GM12878 (cell line): ENCODE data around the gene VIPR1. TPM values are rescaled to one million over a fixed set of nuclear protein-coding genes. Genes with fewer than 3 reads are reported as not detected.

Experiments used
- ATAC-seq: fragments of 200-7000 bp; cut with Tn5 transposase; 3 replicates; pipeline ENCODE4 v1.9.1; 2020; ENCODE audit warnings: mild to moderate bottlenecking, moderate library complexity
- BruUV-seq: library from RNA; stranded (reverse); fragments of 400-500 nt; replicated peaks from 2 replicates; lab custom pipeline; 2021; lab: Mats Ljungman, UMichigan
- CTCF ChIA-PET: fragments of 300-600 bp; sonication (Branson Sonifier 250); formaldehyde crosslinking; extraction: SDS; loops from one replicate; lab custom pipeline; 2021; ENCODE audit warnings: inconsistent platforms; lab: Yijun Ruan, JAX
- POLR2A ChIA-PET: fragments of 350-600 bp; formaldehyde crosslinking; extraction: SDS; loops from one replicate; lab custom pipeline; 2021; ENCODE audit warnings: inconsistent platforms; lab: Charles Lee
- RAD21 ChIA-PET: fragments of 300-600 bp; sonication (Branson Sonifier 250); formaldehyde crosslinking; loops from one replicate; lab custom pipeline; 2023; ENCODE audit warnings: antibody characterized with exemption; ENCODE audit not compliant: unreplicated experiment; lab: Charles Lee
- SMC1A ChIA-PET: fragments of 300-600 bp; sonication (Branson Sonifier 250); formaldehyde crosslinking; loops from one replicate; lab custom pipeline; 2023; ENCODE audit not compliant: unreplicated experiment, uncharacterized antibody; lab: Charles Lee
- DNase-seq: peaks from one replicate; pipeline ENCODE4 v3.0.0-alpha.2; 2011; ENCODE audit warnings: low read depth, low spot score
- FAIRE-seq: peaks from 3 replicates; lab custom pipeline; 2011; peaks lifted over from hg19 to GRCh38; lab: Jason Lieb, UNC
- H2AFZ ChIP-seq: 2 replicates; pipeline ENCODE4 v1.6.0; 2011; ENCODE audit warnings: low read depth, low read length, control low read depth; ENCODE audit not compliant: control insufficient read depth
- H3K27ac ChIP-seq: 2 replicates; pipeline ENCODE4 v1.5.1; 2011; ENCODE audit warnings: control low read depth; ENCODE audit not compliant: control insufficient read depth, insufficient read depth
- H3K27me3 ChIP-seq, 2 experiments: replicated peaks in 1 of 2; 2 replicates each; pipeline versions ENCODE4 v1.6.0 to v1.6.1; 2011; ENCODE audit warnings: low read length in 1 of 2; ENCODE audit not compliant: control insufficient read depth in 2 of 2, insufficient read depth in 2 of 2
- H3K36me3 ChIP-seq, 2 experiments: 2 replicates each; pipeline ENCODE4 v1.5.1; 2011; ENCODE audit warnings: low read length in 1 of 2; ENCODE audit not compliant: control insufficient read depth in 2 of 2, insufficient read depth in 2 of 2
- H3K4me1 ChIP-seq: 2 replicates; pipeline ENCODE4 v1.6.1; 2011; ENCODE audit warnings: mild to moderate bottlenecking, low read length, moderate library complexity, mixed read lengths; ENCODE audit not compliant: control insufficient read depth, insufficient read depth
- H3K4me2 ChIP-seq: 2 replicates; pipeline ENCODE4 v1.6.0; 2011; ENCODE audit warnings: control low read depth; ENCODE audit not compliant: control insufficient read depth, insufficient read depth
- H3K4me3 ChIP-seq: fragments of 200-600 bp; sonication (generic); 2 replicates; pipeline ENCODE4 v1.5.1; 2016
- H3K79me2 ChIP-seq: 2 replicates; pipeline ENCODE4 v1.6.0; 2011; ENCODE audit warnings: low read length; ENCODE audit not compliant: control insufficient read depth, insufficient read depth
- H3K9ac ChIP-seq: 2 replicates; pipeline ENCODE4 v1.8.0; 2011; ENCODE audit warnings: low read length, control low read depth, mixed read lengths; ENCODE audit not compliant: control insufficient read depth, insufficient read depth
- H3K9me3 ChIP-seq: replicated peaks from 3 replicates; pipeline ENCODE4 v1.5.1; 2011; ENCODE audit warnings: mild to moderate bottlenecking, low read length; ENCODE audit not compliant: control insufficient read depth, insufficient read depth
- H4K20me1 ChIP-seq: 2 replicates; pipeline ENCODE4 v1.6.0; 2011; ENCODE audit not compliant: control insufficient read depth, insufficient read depth
- ATF3 ChIP-seq: IDR thresholded peaks from 2 replicates; pipeline ENCODE4 v1.6.1; 2011; ENCODE audit warnings: low read depth, mild to moderate bottlenecking, low read length, moderate library complexity, borderline replicate concordance; ENCODE audit errors: extremely low read depth
- ATF7 ChIP-seq: fragments of 450-650 bp; IDR thresholded peaks from 2 replicates; pipeline ENCODE4 v1.6.1; 2016; ENCODE audit warnings: low read depth, mild to moderate bottlenecking
- BCL11A ChIP-seq: IDR thresholded peaks from 2 replicates; pipeline ENCODE4 v1.6.1; 2011; ENCODE audit warnings: low read depth, low read length
- EP300 ChIP-seq, 2 experiments: fragments of 150-350 bp in 1 of 2; IDR thresholded peaks; 2 replicates each; pipeline ENCODE4 v1.6.1; 2011 to 2012; ENCODE audit warnings: low read depth in 2 of 2, low read length in 2 of 2, borderline replicate concordance in 1 of 2, improper control_type of control experiment in 1 of 2, inconsistent platforms in 1 of 2; ENCODE audit not compliant: control insufficient read depth in 1 of 2
- ETV6 ChIP-seq, 2 experiments: fragments of 450-650 bp in 1 of 2; IDR thresholded peaks in 1 of 2; conservative IDR thresholded peaks in 1 of 2; 2 replicates each; pipeline ENCODE4 v1.6.1; 2014; ENCODE audit warnings: antibody characterized with exemption in 1 of 2, borderline replicate concordance in 1 of 2, low read depth in 1 of 2, mild to moderate bottlenecking in 1 of 2, moderate library complexity in 1 of 2
- GABPA ChIP-seq: IDR thresholded peaks from 2 replicates; pipeline ENCODE4 v1.6.1; 2014; ENCODE audit warnings: antibody characterized with exemption, low read depth, mild to moderate bottlenecking, inconsistent platforms
- IKZF1 ChIP-seq: fragments of 450-650 bp; conservative IDR thresholded peaks from 2 replicates; pipeline ENCODE4 v1.6.1; 2017; ENCODE audit warnings: antibody characterized with exemption, mild to moderate bottlenecking
- IRF4 ChIP-seq: IDR thresholded peaks from 2 replicates; pipeline ENCODE4 v1.6.1; 2011; ENCODE audit warnings: low read depth, low read length
- JUNB ChIP-seq: IDR thresholded peaks from 2 replicates; pipeline ENCODE4 v1.6.1; 2016; ENCODE audit warnings: antibody characterized with exemption, mild to moderate bottlenecking
- LARP7 ChIP-seq: fragments of 450-650 bp; IDR thresholded peaks from 2 replicates; pipeline ENCODE4 v1.6.1; 2017; ENCODE audit warnings: mild to moderate bottlenecking
- NBN ChIP-seq: fragments of 450-650 bp; IDR thresholded peaks from 2 replicates; pipeline ENCODE4 v1.6.1; 2016
- NR2C1 ChIP-seq: fragments of 450-650 bp; IDR thresholded peaks from 2 replicates; pipeline ENCODE4 v1.6.1; 2017; ENCODE audit warnings: antibody characterized with exemption, mild to moderate bottlenecking, moderate library complexity
- PBX3 ChIP-seq: IDR thresholded peaks from 2 replicates; pipeline ENCODE4 v1.6.1; 2011; ENCODE audit warnings: mild to moderate bottlenecking, low read depth, low read length, moderate library complexity; ENCODE audit not compliant: insufficient replicate concordance
- POLR2A ChIP-seq: IDR thresholded peaks from 2 replicates; pipeline ENCODE4 v1.6.1; 2011; ENCODE audit warnings: low read depth, mild to moderate bottlenecking, low read length
- STAT1 ChIP-seq: fragments of 450-650 bp; conservative IDR thresholded peaks from 2 replicates; pipeline ENCODE4 v1.6.1; 2014; ENCODE audit warnings: antibody characterized with exemption, mild to moderate bottlenecking
- TBL1XR1 ChIP-seq: IDR thresholded peaks from 2 replicates; pipeline ENCODE4 v1.6.1; 2012; ENCODE audit warnings: low read depth, low read length, improper control_type of control experiment
- WGBS: methylation state at CpG from one replicate; pipeline ENCODE4 v1.1.6; 2016; ENCODE audit warnings: low lambda C conversion rate; ENCODE audit not compliant: insufficient replicate concordance, insufficient coverage; ENCODE audit errors: missing lambda C conversion rate; 5-methylcytosine and 5-hydroxymethylcytosine counted together
- in situ Hi-C: fragments of 300-500 bp; cut with MboI; formaldehyde crosslinking; loops from 9 replicates; pipeline ENCODE4 v1.14.3; 2018; ENCODE audit warnings: mixed read lengths
- intact Hi-C: fragments of 100-400 bp; cut with micrococcal nuclease; formaldehyde crosslinking; loops from one replicate; pipeline ENCODE4 v1.14.2; 2022; ENCODE audit not compliant: unreplicated experiment
- polyA plus RNA-seq, 11 experiments: library from polyadenylated mRNA; depleted of rRNA in 4 of 11; unstranded in 6 of 11; stranded (reverse) in 5 of 11; fragments of >200 nt; fragmentation: Nextera tagmentation in 4 of 11; fragmentation: Illumina TruSeq in 1 of 11; extraction: Ambion mirVana in 4 of 11; extraction: Trizol in 1 of 11; gene quantifications; 1 replicate in 1 of 11; 2 replicates in 10 of 11; pipeline versions ENCODE4 v1.2.1 to v1.2.3, GENCODE V29; 2011 to 2016; ENCODE audit warnings: inconsistent platforms in 2 of 11, missing spikeins in 2 of 11, low read depth in 1 of 11
- total RNA-seq, 4 experiments: library from RNA; depleted of rRNA in 3 of 4; stranded (reverse); fragments of >200 nt in 3 of 4; fragmentation: Illumina TruSeq in 1 of 4; extraction: Trizol in 1 of 4; gene quantifications; 2 replicates each; pipeline versions ENCODE4 v1.2.1 to v1.2.3, GENCODE V29; 2013 to 2021

The VIPR1 gene
- total and polyA plus RNA-seq, 10 of the 15 experiments (the other 5 are each of a cell fraction or from before 2014, with no cell fraction given): 0.03 to 0.28 (median 0.12) TPM; not detected in 6

GRCh38 chr3:42490243-42490642 lies 12.2 kb upstream of the VIPR1 start (continued):
- TF ChIP-seq EP300 (IDR thresholded peaks at IDR 0.05; ENCODE audit: borderline replicate concordance in 1 of 2, control insufficient read depth in 1 of 2, low read depth in 2 of 2, low read length in 2 of 2) (peak in 1 of 2 experiments; percentile 80; a peak in 3 of 4 replicates), NBN (peak; percentile 67; the same call in 1 of the 2 replicates), TBL1XR1 (no peak), NR2C1 (no peak), BCL11A (peak; percentile 77), STAT1 (no peak), ETV6 (conservative IDR thresholded peaks at IDR 0.05 in 1 of 2, IDR thresholded peaks at IDR 0.05 in 1 of 2; ENCODE audit: borderline replicate concordance in 1 of 2, low read depth in 1 of 2) (peak in 1 of 2 experiments; percentile 76; a peak in 2 of 4 replicates), IKZF1 (peak; percentile 89), ATF7 (peak; percentile 45; the same call in 1 of the 2 replicates), JUNB (peak; percentile 33), POLR2A (0 out of 2 replicates have a peak, but pooled peaks have one; percentile 21), PBX3 (no peak)

- DNase-seq (no peak), FAIRE-seq (no peak), ATAC-seq (no peak)
- peak overlapping the region; percentile 42 for H3K27ac ChIP-seq
- H3K4me3 ChIP-seq: 0 out of 2 replicates have a peak overlapping the region, but pooled peaks have one; percentile 33
- RAD21 ChIA-PET: no interaction called here
- no peaks in the 10 kb centered on the region for H3K27me3 ChIP-seq
- H3K9ac ChIP-seq: no peak overlapping the region
- in situ Hi-C loops: no loop called here
- POLR2A ChIA-PET: no interaction called here
- TF ChIP-seq IRF4: no peak
- no peak for TF ChIP-seq LARP7
- TF ChIP-seq NBN: no peak
- no peak for TF ChIP-seq GABPA
- TF ChIP-seq JUNB: no peak
- TF ChIP-seq ATF3: no peak
- TF ChIP-seq, all 136 proteins: peak for 0
- intact Hi-C loops: no loop called here
- Histone ChIP-seq H3K36me3 (no peaks in the 10 kb centered on the region), H3K9me3 (peaks cover 2% of the 10 kb centered on the region; the same call in 2 of the 3 replicates), H3K79me2 (no peaks in the 10 kb centered on the region), H3K4me1 (peaks cover 34% of the 10 kb centered on the region), H4K20me1 (no peaks in the 10 kb centered on the region), H3K4me2 (no peak overlapping the region), H2AFZ (peak overlapping the region; percentile 45)
- SMC1A ChIA-PET: no interaction called here
- WGBS: 88% methylated on average over 3 of the region's 3 CpGs
- CTCF ChIA-PET: interaction anchor here (0.7 to 1.0 kb wide), 2 partner anchors 9 to 200 kb away, joined by 4 read pairs; no protein-coding TSS in a partner anchor
- no TSS peak for BruUV-seq
These were observed 10.4 kb upstream of the VIPR1 start for GRCh38 chr3:42491881-42492507.
